HCT116 (cell line): ENCODE results near the gene RPL22L1. TPM values are rescaled to one million over a fixed set of nuclear protein-coding genes. Genes with fewer than 3 reads are reported as not detected.

Experiments used
- ATAC-seq: fragments of 200-7000 bp; cut with Tn5 transposase; 2 replicates; pipeline ENCODE4 v1.9.1; 2020; ENCODE audit warnings: mild to moderate bottlenecking, moderate library complexity
- BruUV-seq: library from RNA; stranded (reverse); fragments of 400-500 nt; replicated peaks from 2 replicates; lab custom pipeline; 2021; lab: Mats Ljungman, UMichigan
- CTCF ChIA-PET: fragments of 300-600 bp; sonication (Branson Sonifier 250); formaldehyde crosslinking; loops from one replicate; lab custom pipeline; 2021; ENCODE audit warnings: antibody characterized with exemption; lab: Charles Lee
- POLR2A ChIA-PET: fragments of 300-600, 350-600 bp; sonication (Branson Sonifier 250); formaldehyde crosslinking; loops from one replicate; lab custom pipeline; 2021; ENCODE audit warnings: antibody characterized with exemption; lab: Charles Lee
- RAD21 ChIA-PET, 2 experiments: fragments of 300-600 bp; sonication (Branson Sonifier 250); formaldehyde crosslinking; loops; one replicate each; lab custom pipeline; 2023; ENCODE audit warnings: low total read pairs in 2 of 2; ENCODE audit not compliant: uncharacterized antibody in 2 of 2, unreplicated experiment in 2 of 2, low non-redundant PET in 1 of 2; lab: Charles Lee
- DNase-seq: peaks from one replicate; pipeline ENCODE4 v3.0.0-alpha.2; 2010; ENCODE audit warnings: low read depth, low spot score
- H2AFZ ChIP-seq: fragments of 200-600 bp; shearing (Covaris generic), sonication (generic); 2 replicates; pipeline ENCODE4 v1.6.1; 2017; ENCODE audit warnings: low read depth, mixed run types, mixed read lengths, antibody characterized with exemption, low read length; ENCODE audit not compliant: poor library complexity, severe bottlenecking
- H3K27ac ChIP-seq: 2 replicates; pipeline ENCODE4 v1.5.1; 2012; ENCODE audit warnings: low read depth, low read length
- H3K27me3 ChIP-seq: fragments of 200-600 bp; sonication (generic); 2 replicates; pipeline ENCODE4 v1.6.1; 2016; ENCODE audit warnings: mixed run types, low read length, mixed read lengths; ENCODE audit not compliant: insufficient read depth
- H3K36me3 ChIP-seq, 2 experiments: fragments of 200-500 bp in 1 of 2; fragments of 200-600 bp in 1 of 2; sonication (Bioruptor generic) in 1 of 2; sonication (generic) in 1 of 2; 2 replicates each; pipeline versions ENCODE4 v1.5.1 to v1.6.1; 2014 to 2016; ENCODE audit warnings: low read length in 2 of 2, inconsistent platforms in 1 of 2, mixed read lengths in 1 of 2, mixed run types in 1 of 2; ENCODE audit not compliant: insufficient read depth in 2 of 2, control insufficient read depth in 1 of 2
- H3K4me1 ChIP-seq, 2 experiments: fragments of 200-600 bp in 1 of 2; sonication (generic) in 1 of 2; 2 replicates each; pipeline versions ENCODE4 v1.5.1 to v1.6.1; 2012 to 2017; ENCODE audit warnings: low read length in 2 of 2, inconsistent platforms in 1 of 2, mild to moderate bottlenecking in 1 of 2, mixed read lengths in 1 of 2, mixed run types in 1 of 2, moderate library complexity in 1 of 2; ENCODE audit not compliant: insufficient read depth in 2 of 2, control insufficient read depth in 1 of 2
- H3K4me2 ChIP-seq: fragments of 200-600 bp; sonication (generic); 2 replicates; pipeline ENCODE4 v1.6.1; 2017; ENCODE audit warnings: mixed run types, low read length, mixed read lengths
- H3K4me3 ChIP-seq, 2 experiments: fragments of 200-600 bp in 1 of 2; sonication (generic) in 1 of 2; replicated peaks in 1 of 2; 2 replicates each; pipeline ENCODE4 v1.5.1; 2011 to 2016; ENCODE audit warnings: low read length in 2 of 2, control low read depth in 1 of 2, low read depth in 1 of 2, mild to moderate bottlenecking in 1 of 2, mixed read lengths in 1 of 2, mixed run types in 1 of 2
- H3K79me2 ChIP-seq: fragments of 200-600 bp; sonication (generic); 2 replicates; pipeline ENCODE4 v1.6.1; 2017; ENCODE audit warnings: mild to moderate bottlenecking, mixed run types, low read length, moderate library complexity, mixed read lengths; ENCODE audit not compliant: insufficient read depth
- H3K9ac ChIP-seq: fragments of 200-600 bp; sonication (generic); 2 replicates; pipeline ENCODE4 v1.6.1; 2016; ENCODE audit warnings: low read length, mixed read lengths
- H3K9me2 ChIP-seq: fragments of 200-600 bp; sonication (generic), shearing (Covaris generic); 2 replicates; pipeline ENCODE4 v1.6.1; 2017; ENCODE audit warnings: mixed run types, mild to moderate bottlenecking, moderate library complexity; ENCODE audit not compliant: insufficient read depth
- H3K9me3 ChIP-seq, 2 experiments: fragments of 200-500 bp in 1 of 2; fragments of 200-600 bp in 1 of 2; sonication (Bioruptor generic) in 1 of 2; sonication (generic) in 1 of 2; 2 replicates each; pipeline ENCODE4 v1.6.1; 2014 to 2017; ENCODE audit warnings: low read length in 2 of 2, mixed read lengths in 2 of 2, inconsistent platforms in 1 of 2, low read depth in 1 of 2, mild to moderate bottlenecking in 1 of 2, mixed run types in 1 of 2, moderate library complexity in 1 of 2; ENCODE audit not compliant: control insufficient read depth in 1 of 2, insufficient read depth in 1 of 2
- H4K20me1 ChIP-seq: fragments of 200-600 bp; sonication (generic), shearing (Covaris generic); 2 replicates; pipeline ENCODE4 v1.6.1; 2017; ENCODE audit warnings: mixed run types, mild to moderate bottlenecking, moderate library complexity; ENCODE audit not compliant: insufficient read depth
- ATF3 ChIP-seq: IDR thresholded peaks from 2 replicates; pipeline ENCODE4 v1.6.1; 2012
- CBX3 ChIP-seq: IDR thresholded peaks from 2 replicates; pipeline ENCODE4 v1.6.1; 2012; ENCODE audit warnings: low read depth
- EZH2 ChIP-seq: fragments of 200-600 bp; sonication (generic); IDR thresholded peaks from 2 replicates; pipeline ENCODE4 v1.6.1; 2017; ENCODE audit warnings: antibody characterized with exemption, mixed run types
- FOSL1 ChIP-seq: IDR thresholded peaks from 2 replicates; pipeline ENCODE4 v1.6.1; 2012; ENCODE audit warnings: low read depth
- JUND ChIP-seq: IDR thresholded peaks from 2 replicates; pipeline ENCODE4 v1.6.1; 2012
- POLR2A ChIP-seq: IDR thresholded peaks from 2 replicates; pipeline ENCODE4 v1.7.0; 2011; ENCODE audit warnings: borderline replicate concordance; ENCODE audit not compliant: insufficient read depth, insufficient read length; ENCODE audit errors: extremely low read depth
- POLR2AphosphoS5 ChIP-seq: IDR thresholded peaks from 2 replicates; pipeline ENCODE4 v1.6.1; 2011; ENCODE audit warnings: mild to moderate bottlenecking, low read depth, low read length, moderate library complexity
- SIN3A ChIP-seq: IDR thresholded peaks from 2 replicates; pipeline ENCODE4 v1.6.1; 2012; ENCODE audit warnings: low read depth
- SP1 ChIP-seq: IDR thresholded peaks from 2 replicates; pipeline ENCODE4 v1.6.1; 2012; ENCODE audit warnings: low read depth
- intact Hi-C: fragments of 100-400 bp; cut with micrococcal nuclease; formaldehyde crosslinking; loops from 2 replicates; pipeline ENCODE4 v1.10.0; 2022
- total RNA-seq: library from RNA; stranded (reverse); gene quantifications from one replicate; pipeline ENCODE4 v1.2.1, GENCODE V29; 2021; ENCODE audit not compliant: unreplicated experiment

RPL22L1 gene
- total RNA-seq, 1 experiment from 2014 or later: 492 TPM

DNA sequence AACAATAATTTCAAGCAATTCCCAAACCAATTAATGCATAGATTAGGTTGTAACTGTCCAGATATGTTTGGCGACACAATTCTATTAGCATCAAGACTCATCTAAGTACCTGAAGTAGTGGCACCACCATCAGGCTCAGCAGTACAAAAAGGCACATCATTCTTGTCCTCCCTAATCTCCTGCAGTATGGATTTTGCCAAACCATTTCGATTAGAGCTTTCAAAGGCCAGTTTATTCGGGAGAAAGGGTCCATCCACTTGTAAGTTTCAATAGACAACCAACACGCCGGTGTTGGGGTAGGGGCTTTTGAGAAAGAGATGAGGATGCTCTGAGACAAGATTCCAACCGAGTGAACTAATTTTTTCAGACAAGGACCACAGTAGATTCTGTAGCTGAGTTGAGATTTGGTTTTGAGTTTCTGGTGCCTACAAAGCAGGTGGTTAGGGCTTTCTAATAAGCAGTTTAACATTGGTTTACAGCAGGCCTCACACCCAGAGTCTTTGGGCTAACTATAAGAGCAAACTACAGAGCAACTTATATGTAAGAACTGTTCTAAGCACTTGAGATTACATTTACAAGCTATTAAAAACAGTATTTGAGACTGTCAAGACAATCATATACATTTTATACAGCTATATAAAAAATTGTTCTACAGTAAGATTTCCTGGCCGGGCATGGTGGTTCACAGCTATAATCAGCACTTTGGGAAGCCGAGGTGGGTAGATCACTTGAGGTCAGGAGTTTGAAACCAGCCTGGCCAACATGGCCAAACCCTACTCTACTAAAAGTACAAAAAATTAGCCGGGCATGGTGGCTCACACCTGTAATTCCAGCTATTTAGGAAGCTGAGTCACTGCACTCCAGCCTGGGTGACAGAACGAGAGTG is 4.5 kb downstream of the RPL22L1 start:
- POLR2A ChIA-PET: interaction anchor here (0.9 to 1.4 kb wide), 3 partner anchors 8 to 24 kb away, joined by 3 to 8 read pairs (median 3); no protein-coding TSS in a partner anchor

More for the DNA sequence above, 4.5 kb downstream of the RPL22L1 start:
- Histone ChIP-seq H3K79me2 (peaks cover 33% of the 10 kb centered on the region), H3K9ac (no peak overlapping the region), H3K27me3 (no peaks in the 10 kb centered on the region), H3K4me1 (peaks cover 3 to 9% of the 10 kb centered on the region in 2 experiments; a peak in 3 of 4 replicates), H3K4me3 (no peak overlapping the region), H3K36me3 (peaks cover 26 to 31% of the 10 kb centered on the region in 2 experiments), H3K9me2 (no peaks in the 10 kb centered on the region), H3K4me2 (no peak overlapping the region), H2AFZ (no peak overlapping the region), H4K20me1 (peaks cover 26% of the 10 kb centered on the region), H3K27ac (no peak overlapping the region; the same call in 1 of the 2 replicates), H3K9me3 (no peaks in the 10 kb centered on the region)
- BruUV-seq: no TSS peak
- TF ChIP-seq JUND (peak; percentile 37), CBX3 (0 out of 2 replicates have a peak, but pooled peaks have one; percentile 9), EZH2 (no peak), ATF3 (no peak), FOSL1 (peak; percentile 11; the same call in 1 of the 2 replicates), SP1 (0 out of 2 replicates have a peak, but pooled peaks have one; percentile 12), POLR2A (peak; percentile 66), SIN3A (peak; percentile 21), POLR2AphosphoS5 (peak; percentile 74)
- ChIA-PET CTCF (interaction anchor here (1.2 to 1.3 kb wide), 2 partner anchors 54 to 451 kb away, joined by 3 to 4 read pairs; no protein-coding TSS in a partner anchor), RAD21 (no interaction called here)
- intact Hi-C loops: no loop called here
- DNase-seq (no peak), ATAC-seq (peak; percentile 28)
